NCI-H82 treated with DMSO at 0.1 percent for 48 hours (cell line): ENCODE results near the gene RPS2.
"Not testable (repeated sequence)": the region's sequence is repeated elsewhere in the genome, so short reads cannot be mapped to it uniquely, and the experiment has no call there.

Experiments used
- DNase-seq: peaks from one replicate; lab custom pipeline; 2025; ENCODE audit not compliant: unreplicated experiment; lab: John Stamatoyannopoulos, UW

Gene RPS2

DNA sequence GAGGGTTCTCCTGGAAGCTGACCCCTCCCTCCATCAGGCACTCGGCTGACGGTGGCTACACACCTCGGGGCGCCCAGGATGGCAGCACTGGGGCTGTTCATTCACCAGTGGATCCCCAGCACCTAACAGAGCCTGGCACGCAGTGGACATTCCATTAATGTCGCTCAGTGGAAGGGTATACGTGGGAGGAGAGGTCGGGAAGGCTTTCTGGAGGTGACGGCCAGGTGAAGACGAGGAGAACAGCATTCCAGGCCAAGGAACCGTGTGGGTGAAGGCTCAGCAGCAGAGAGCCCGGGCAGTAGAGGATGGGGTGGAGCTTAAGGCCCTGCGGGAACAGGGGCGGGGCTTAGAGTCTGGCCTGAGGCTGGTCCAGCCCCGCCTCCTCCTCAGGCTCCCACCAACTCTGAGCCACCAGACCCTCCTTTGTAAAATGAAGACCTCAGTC is 43.9 kb downstream of the RPS2 start:
- peak; percentile 55 for DNase-seq

DNA sequence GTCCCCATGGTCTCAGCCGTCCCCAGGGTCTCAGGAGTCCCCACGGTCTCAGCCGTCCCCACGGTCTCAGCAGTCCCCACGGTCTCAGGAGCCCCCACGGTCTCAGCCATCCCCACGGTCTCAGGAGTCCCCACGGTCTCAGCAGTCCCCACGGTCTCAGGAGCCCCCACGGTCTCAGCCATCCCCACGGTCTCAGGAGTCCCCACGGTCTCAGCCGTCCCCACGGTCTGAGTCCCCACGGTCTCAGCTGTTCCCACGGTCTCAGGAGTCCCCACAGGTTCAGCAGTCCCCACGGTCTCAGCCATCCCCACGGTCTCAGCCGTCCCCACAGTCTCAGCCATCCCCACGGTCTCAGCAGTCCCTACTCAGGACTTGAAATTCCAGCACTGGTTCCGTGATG is 44.5 kb downstream of the RPS2 start:
- not testable (repeated sequence) for DNase-seq

DNA sequence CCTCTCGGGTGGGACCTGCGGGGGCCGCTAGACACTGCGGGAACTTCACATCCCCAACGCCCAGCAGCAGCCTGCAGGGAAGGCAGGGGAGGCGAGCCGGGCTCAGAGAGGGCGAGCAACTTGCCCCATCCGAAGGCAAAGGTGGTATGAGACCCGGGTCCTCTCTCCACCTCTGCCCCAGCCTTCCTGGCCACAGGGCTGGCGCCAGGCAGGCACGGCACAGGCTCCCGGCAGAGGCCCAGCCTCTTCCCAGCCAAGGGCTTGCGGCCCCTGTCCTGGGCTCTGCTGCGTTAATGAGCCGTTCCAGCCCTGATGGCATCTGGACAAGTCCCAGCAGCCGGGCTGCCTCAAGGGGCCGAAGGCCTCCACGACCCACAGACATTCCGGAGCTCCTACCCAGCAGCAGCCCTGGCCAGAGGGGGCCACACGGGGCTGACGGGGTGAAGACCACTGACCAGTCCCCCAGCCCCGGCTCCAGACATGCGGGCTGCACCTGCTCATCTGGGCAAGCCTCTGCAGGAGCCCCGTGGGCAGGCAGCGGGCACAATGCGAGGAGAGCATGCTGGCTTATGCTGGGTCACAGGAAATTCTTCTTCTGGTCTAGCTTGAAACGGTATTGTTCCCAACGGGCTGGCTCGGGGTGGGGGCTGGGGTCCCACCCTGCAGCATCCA is 45.2 kb downstream of the RPS2 start:
- no peak for DNase-seq

DNA sequence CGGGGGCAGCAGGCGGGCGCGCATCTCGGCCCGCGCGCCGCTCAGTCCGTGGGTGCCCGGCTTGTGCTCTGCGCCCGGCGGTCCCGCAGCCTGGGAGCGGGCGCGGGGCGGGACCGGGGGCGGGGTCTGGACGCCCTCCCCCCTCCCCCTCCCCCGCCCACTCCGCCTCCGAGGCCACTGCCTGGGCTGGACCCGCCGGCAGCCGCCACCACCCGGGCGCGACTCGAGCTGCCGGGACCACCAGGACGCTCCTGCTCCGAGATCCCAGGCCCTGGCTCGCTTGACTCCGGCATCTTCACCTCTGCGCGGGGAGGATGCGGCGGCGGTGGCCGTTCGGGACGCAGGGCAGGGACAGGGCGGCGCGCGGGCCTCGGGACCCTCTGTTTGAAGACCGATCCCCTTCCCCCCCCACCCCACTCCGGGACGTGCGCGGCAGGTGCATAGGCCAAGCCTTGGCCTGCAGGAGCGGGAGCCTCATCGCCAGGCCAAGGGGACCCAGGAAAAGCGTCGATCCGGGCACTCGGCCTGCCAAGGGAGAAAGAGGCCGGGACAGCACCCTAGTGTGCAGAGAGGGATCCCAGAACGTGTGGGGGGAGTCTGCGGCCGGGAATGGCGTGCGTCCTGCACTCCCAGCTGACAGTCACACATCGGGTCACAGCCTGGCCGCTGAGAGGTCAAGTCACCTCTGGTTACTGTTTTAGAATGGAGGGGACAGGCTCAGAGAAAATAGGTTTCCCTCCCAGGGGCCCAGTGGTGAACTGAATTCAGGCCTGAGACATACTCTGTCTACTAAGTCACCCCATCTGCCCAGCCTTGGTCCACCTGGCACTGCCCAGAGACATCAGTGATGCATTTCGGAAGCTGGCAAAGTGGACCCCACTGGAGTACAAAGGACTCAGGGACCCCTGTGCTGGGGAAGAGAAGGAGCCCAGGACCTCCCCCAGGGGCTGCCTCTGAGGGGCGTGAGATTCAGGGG is 46.0 kb downstream of the RPS2 start, which contains the start of gene HS3ST6:
HS3ST6 (minus strand) TSS at position 65 of the 976 bp plus-strand sequence. CDS start 92 bp downstream, outside the sequence.
- DNase-seq = no peak

DNA sequence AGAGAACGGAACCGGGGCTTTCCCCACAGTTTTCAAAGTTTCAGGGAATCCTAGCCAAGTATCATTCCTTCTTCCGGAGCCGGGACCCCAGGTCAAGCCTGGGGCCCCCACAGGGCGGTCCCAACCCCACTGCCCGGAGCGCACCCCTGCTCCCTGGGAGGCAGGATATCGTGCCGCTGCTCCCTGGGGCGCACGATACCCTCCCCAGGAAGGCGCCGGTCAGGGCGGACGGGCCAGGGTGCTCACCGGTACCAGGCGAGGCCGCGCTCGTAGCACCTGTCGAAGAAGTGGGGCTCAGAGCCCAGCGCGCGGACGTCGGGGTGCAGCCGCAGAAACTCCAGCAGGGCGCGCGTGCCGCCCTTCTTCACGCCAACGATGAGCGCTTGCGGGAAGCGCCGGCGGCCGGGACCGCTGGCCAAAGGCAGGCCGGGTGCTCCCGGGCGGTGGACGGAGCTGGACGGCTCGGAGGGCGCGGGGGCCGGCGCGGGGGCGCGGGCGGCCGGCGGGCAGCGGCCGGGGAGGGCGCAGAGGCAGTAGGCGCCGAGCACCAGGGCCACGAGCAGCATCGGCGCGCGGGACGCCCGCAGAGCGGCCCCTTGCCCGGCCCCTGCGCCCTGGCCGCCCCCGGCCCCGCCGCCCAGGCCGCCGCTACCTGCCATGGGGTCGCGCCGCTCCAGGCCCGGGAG is 46.8 kb downstream of the RPS2 start:
- DNase-seq = no peak

DNA sequence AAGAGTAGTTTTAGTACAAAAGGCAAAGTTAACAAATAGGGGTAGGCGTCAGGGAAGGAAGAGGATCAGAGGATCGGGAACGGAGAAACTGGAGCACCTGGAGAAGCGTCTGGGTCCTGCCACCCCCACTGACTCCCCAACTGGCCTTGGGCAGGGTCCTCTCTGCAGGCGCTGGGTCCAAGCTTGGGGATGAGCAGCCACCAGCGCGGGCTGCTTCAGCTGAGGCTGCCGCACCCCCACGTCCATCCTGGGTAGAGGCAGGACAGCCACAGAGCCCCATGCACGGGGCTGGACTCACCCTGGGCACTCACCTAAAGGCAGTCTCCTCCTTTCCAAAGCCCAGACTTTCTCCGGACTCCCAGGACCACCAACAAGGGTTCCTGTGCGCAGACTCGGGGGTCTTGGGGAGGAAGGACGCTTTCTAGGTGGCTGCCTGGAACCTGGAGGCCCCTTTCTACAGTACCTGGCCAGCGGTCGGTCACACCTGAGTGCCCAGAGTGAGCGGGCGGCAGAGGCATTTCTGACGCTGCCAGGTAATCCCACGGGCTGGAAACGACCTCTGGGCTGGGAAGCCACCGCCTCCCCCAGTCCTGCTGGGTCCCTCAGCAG is 47.5 kb downstream of the RPS2 start:
- DNase-seq = no peak

DNA sequence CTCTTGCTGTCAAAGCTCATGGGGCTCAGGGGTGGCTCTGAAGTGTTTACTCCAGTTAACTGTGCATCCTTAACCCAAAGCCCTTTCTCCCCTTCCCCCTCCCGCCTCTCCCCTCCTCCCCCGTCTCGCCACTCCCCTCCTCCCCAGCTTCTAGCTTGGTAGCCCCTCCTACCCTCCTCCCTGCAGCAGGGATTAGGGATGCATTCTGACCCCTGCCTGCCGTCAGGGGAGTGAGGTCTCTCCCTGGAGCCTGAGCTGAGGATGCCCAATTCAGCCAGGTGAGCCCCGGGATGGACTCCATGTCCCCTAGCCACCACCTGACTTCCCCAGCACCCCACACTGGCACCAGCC is 48.0 kb downstream of the RPS2 start:
- DNase-seq = no peak

DNA sequence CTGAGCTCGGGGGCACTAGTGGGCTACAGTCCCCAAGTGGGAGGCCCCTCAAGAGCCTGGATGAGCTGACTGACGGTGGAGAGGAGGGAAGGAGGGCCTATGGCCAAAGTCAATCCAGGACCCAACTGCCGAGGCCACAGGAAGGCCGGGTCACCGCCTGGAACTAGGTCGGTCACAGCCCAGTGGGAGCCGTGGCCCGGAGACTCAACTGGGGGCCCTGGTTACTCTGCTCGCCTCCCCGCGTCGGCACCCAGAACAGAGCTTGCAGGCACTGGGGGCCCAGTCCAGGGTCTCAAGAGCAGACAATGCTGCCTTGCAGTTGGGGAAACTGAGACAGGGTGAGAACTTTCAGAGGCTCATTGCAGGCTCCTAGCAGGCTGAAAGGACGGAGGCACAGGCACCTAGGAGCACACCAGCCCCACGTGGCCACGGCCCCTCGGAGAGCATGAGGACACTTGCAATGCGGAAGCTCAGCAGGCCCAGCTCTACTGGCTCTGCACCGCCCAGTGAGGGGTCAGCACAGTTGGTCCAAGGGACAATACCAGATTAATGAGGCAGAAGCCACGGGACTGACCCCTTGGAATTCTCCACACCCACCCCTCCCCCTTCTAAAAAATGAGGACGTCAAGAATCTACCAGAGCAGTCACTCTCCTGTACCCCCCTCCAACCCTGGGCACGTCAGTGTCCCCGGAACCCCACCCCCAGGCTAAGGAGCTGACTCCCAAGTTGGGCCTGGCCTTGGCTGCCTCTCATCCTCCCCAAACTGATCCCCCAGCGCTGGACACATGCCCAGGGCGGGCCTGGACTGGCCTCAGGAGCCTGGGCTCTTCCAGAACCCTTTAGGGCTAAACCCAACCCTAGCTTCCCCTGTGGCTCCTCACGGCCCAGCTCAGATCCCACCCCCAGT is 48.6 kb downstream of the RPS2 start:
- DNase-seq = no peak

DNA sequence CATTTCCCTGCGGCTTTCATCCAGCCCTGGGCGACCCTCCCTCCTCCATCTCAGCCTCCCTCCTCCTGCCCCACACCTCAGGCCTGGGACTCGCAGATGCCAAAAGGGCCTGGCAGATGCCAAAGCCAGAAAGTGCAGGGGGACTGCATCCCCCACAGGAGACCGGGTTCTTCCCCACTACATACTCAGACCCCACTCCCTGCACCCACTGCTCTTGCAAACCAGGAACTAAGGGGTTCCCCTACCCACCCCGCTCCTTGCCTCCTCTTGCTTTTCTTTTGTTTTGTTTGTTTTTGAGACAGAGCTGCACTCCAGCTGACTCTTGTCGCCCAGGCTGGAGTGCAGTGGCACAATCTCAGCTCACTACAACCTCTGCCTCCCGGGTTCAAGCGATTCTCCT is 49.6 kb downstream of the RPS2 start:
- DNase-seq = no peak

DNA sequence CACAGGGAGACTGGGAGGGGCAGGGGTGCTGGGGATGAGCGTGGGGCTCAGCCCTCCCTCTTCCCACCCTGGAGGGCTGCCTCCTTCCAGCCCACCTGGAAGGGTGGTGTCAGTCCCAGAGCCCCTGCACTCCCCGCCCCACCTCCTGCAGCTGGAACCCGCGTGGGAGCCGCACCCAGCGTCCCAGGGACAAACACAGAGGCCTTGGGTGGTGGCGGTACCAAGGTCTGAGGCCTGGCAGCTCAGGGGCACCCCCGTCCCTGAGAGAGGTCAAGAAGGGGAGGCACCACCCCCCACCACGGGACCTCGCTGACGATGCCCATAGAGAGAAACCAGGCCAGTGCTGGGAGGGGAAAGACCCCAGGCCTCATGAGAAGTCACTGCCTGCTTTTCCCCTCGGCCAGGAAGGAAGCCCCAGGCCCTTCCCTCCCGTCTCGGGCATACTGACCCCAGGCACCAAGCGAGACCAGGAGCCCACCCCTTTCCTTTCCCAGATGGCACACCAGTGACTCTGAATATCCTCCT is 50.5 kb downstream of the RPS2 start:
- no peak for DNase-seq

DNA sequence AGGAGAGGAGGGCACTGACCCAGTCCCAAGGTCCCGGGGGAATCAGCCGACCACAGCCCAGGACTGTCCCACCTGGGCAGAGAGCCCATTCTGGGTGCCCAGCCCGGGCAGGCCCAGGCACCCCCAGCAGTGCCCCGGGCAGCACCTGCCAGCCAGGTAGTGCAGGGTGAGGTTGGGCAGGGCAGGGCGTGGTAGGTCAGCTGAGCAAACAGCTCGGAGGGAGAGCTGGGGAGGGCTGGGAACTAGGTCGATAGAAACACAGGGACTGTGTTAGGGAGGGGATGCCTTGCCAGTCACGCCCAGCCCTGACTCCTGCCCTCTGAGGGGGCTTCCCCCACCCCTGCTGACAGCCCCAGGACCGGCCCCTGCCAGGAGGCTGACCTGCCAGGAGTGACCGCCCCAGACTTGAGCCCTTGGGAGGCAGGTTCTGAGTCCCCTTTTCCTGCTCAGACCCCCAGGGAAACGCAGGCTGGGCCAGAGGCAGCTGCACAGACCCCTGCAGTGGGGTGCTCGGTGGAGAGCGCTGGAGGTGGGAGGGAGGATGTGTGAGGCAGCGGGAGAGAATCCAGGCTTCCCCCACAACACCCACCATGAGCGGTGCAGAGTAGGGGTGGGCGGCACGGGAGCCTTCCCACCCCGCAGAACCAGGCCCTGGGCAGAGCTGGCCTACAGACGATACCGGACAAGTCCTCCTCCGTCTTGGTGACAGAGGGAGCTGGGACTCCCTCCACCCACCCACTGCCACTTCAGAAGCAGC is 51.1 kb downstream of the RPS2 start:
- DNase-seq = no peak

DNA sequence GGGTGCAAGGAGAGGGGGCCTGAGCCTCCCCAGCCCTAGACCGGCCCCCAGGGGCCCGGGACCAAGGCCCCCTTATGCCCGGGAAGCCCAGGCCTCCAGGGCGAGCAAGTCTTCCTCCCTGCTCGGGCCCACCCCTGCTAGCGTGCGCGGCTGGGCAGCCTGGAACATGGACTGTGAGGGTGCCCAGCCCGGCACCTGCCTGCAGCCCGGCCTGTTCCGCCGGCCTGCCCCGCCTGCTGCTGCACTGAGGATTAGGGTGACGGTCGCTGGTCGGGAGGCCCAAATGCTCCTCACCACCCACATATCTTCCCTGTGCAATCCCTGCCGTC is 52.4 kb downstream of the RPS2 start:
- DNase-seq = no peak
